K562 (cell line): Measurements from ENCODE around the gene ANKRD13C. TPM values are rescaled to one million over a fixed set of nuclear protein-coding genes. Genes with fewer than 3 reads are reported as not detected.

ENCODE experiments used
- ATAC-seq: fragments of 200-7000 bp; cut with Tn5 transposase; 3 replicates; pipeline ENCODE4 v1.9.1; 2020; ENCODE audit warnings: moderate library complexity
- BruUV-seq: library from RNA; stranded (reverse); fragments of 400-500 nt; replicated peaks from 2 replicates; lab custom pipeline; 2021; lab: Mats Ljungman, UMichigan
- CTCF ChIA-PET: fragments of 300-600 bp; formaldehyde crosslinking; extraction: SDS; loops from one replicate; lab custom pipeline; 2021; ENCODE audit warnings: low intra/inter-chr PET ratio; lab: Yijun Ruan, JAX
- POLR2A ChIA-PET: fragments of 300-600, 350-650 bp; sonication (Branson Sonifier 250); formaldehyde crosslinking; extraction: SDS; loops from one replicate; lab custom pipeline; 2021; ENCODE audit warnings: antibody characterized with exemption, inconsistent platforms; lab: Yijun Ruan, JAX
- DNase-seq, 4 experiments: peaks; one replicate each; pipeline versions ENCODE4 v3.0.0 to v3.0.0-alpha.2; 2011 to 2018; ENCODE audit warnings: low spot score in 3 of 4, mixed read lengths in 3 of 4; ENCODE audit errors: extremely low read depth in 1 of 4
- FAIRE-seq: peaks from 2 replicates; lab custom pipeline; 2011; peaks lifted over from hg19 to GRCh38; lab: Jason Lieb, UNC
- H2AFZ ChIP-seq: 2 replicates; pipeline ENCODE4 v1.6.0; 2011; ENCODE audit warnings: low read depth, low read length, control low read depth, inconsistent platforms
- H3K27ac ChIP-seq: fragments of 200-600 bp; 3 replicates; pipeline ENCODE4 v1.8.0; 2011; ENCODE audit warnings: low read depth, mild to moderate bottlenecking, control low read depth, inconsistent platforms, low read length, moderate library complexity, mixed read lengths; ENCODE audit errors: extremely low read depth
- H3K27me3 ChIP-seq, 2 experiments: fragments of 300-600 bp in 1 of 2; 2 replicates in 1 of 2; 3 replicates in 1 of 2; pipeline versions ENCODE4 v1.6.0 to v1.8.0; 2011; ENCODE audit warnings: inconsistent platforms in 2 of 2, low read length in 2 of 2, mild to moderate bottlenecking in 1 of 2, mixed read lengths in 1 of 2, moderate library complexity in 1 of 2; ENCODE audit not compliant: control insufficient read depth in 2 of 2, insufficient read depth in 2 of 2
- H3K36me3 ChIP-seq: fragments of 300-600 bp; 3 replicates; pipeline ENCODE4 v1.8.0; 2011; ENCODE audit warnings: mild to moderate bottlenecking, low read length, inconsistent platforms; ENCODE audit not compliant: control insufficient read depth, insufficient read depth
- H3K4me1 ChIP-seq, 2 experiments: fragments of 200-600 bp in 1 of 2; replicated peaks in 1 of 2; 2 replicates in 1 of 2; 3 replicates in 1 of 2; pipeline versions ENCODE4 v1.5.1 to v1.8.0; 2011; ENCODE audit warnings: inconsistent platforms in 2 of 2, low read length in 2 of 2, mild to moderate bottlenecking in 1 of 2, mixed read lengths in 1 of 2, moderate library complexity in 1 of 2; ENCODE audit not compliant: control insufficient read depth in 2 of 2, insufficient read depth in 2 of 2
- H3K4me2 ChIP-seq: 2 replicates; pipeline ENCODE4 v1.6.1; 2011; ENCODE audit warnings: low read length, control low read depth, inconsistent platforms, mixed read lengths; ENCODE audit not compliant: insufficient read depth
- H3K4me3 ChIP-seq: fragments of 200-600 bp; sonication (generic), shearing (Covaris generic); 2 replicates; pipeline ENCODE4 v1.5.1; 2016; ENCODE audit warnings: control low read depth, inconsistent platforms
- H3K79me2 ChIP-seq: fragments of 200-600 bp; 3 replicates; pipeline ENCODE4 v1.8.0; 2011; ENCODE audit warnings: low read length, inconsistent platforms; ENCODE audit not compliant: control insufficient read depth, insufficient read depth
- H3K9ac ChIP-seq, 2 experiments: 2 replicates each; pipeline versions ENCODE4 v1.6.0 to v1.6.1; 2011; ENCODE audit warnings: low read depth in 2 of 2, low read length in 2 of 2, control low read depth in 1 of 2, inconsistent platforms in 1 of 2, mild to moderate bottlenecking in 1 of 2, mixed read lengths in 1 of 2; ENCODE audit not compliant: insufficient read depth in 1 of 2
- H3K9me1 ChIP-seq: one replicate; pipeline ENCODE4 v1.6.0; 2011; ENCODE audit warnings: inconsistent platforms, mild to moderate bottlenecking, low read length, moderate library complexity; ENCODE audit not compliant: control insufficient read depth, insufficient read depth
- H3K9me3 ChIP-seq: replicated peaks from 2 replicates; pipeline ENCODE4 v1.5.1; 2011; ENCODE audit warnings: low read depth, low read length, inconsistent platforms; ENCODE audit not compliant: control insufficient read depth, insufficient read depth
- H4K20me1 ChIP-seq: replicated peaks from 2 replicates; pipeline ENCODE4 v1.6.1; 2011; ENCODE audit warnings: low read length, inconsistent platforms, mixed read lengths; ENCODE audit not compliant: control insufficient read depth, insufficient read depth
- CCAR2 ChIP-seq: fragments of 200-400 bp; formaldehyde crosslinking; IDR thresholded peaks from 2 replicates; pipeline ENCODE4 v1.6.1; 2017; ENCODE audit warnings: mild to moderate bottlenecking, low read depth, low read length
- SRSF1 ChIP-seq: fragments of 200-400 bp; formaldehyde crosslinking; IDR thresholded peaks from 2 replicates; pipeline ENCODE4 v1.6.1; 2017; ENCODE audit warnings: mild to moderate bottlenecking, low read depth, low read length, moderate library complexity
- ZBTB17 ChIP-seq: fragments of 450-650 bp; formaldehyde crosslinking; IDR thresholded peaks from 2 replicates; pipeline ENCODE4 v1.4.0; 2020; ENCODE audit warnings: mild to moderate bottlenecking
- ZNF217 ChIP-seq: sonication (generic); formaldehyde crosslinking; IDR thresholded peaks from 2 replicates; pipeline ENCODE4 v1.8.0; 2022; ENCODE audit warnings: mild to moderate bottlenecking, missing genetic modification reagents
- WGBS: fragments of 100-300 bp; shearing (Covaris generic); methylation state at CpG from one replicate; pipeline ENCODE4 v1.1.6; 2016; ENCODE audit warnings: low coverage, mixed read lengths; ENCODE audit not compliant: insufficient coverage; ENCODE audit errors: missing lambda C conversion rate; 5-methylcytosine and 5-hydroxymethylcytosine counted together
- in situ Hi-C: fragments of 300-500 bp; cut with MboI; formaldehyde crosslinking; loops from 4 replicates; pipeline ENCODE4 v1.15.0; 2018; ENCODE audit warnings: inconsistent platforms, mixed read lengths
- intact Hi-C: fragments of 100-400 bp; cut with micrococcal nuclease; formaldehyde crosslinking; loops from 2 replicates; pipeline ENCODE4 v1.14.2; 2022
- polyA plus RNA-seq, 8 experiments: library from polyadenylated mRNA; depleted of rRNA in 4 of 8; stranded (reverse) in 5 of 8; unstranded in 3 of 8; fragments of >200 nt; fragmentation: Nextera tagmentation in 2 of 8; fragmentation: Illumina TruSeq in 1 of 8; extraction: Ambion mirVana in 2 of 8; extraction: Trizol in 1 of 8; gene quantifications; 2 replicates each; pipeline versions ENCODE4 v1.2.1 to v1.2.3, GENCODE V29; 2011 to 2014; ENCODE audit warnings: inconsistent platforms in 1 of 8, missing spikeins in 1 of 8
- total RNA-seq, 7 experiments: library from RNA; depleted of rRNA in 6 of 7; stranded (reverse); fragments of >200 nt in 6 of 7; fragmentation: Illumina TruSeq in 2 of 7; extraction: Trizol in 2 of 7; gene quantifications; 2 replicates each; pipeline versions ENCODE4 v1.2.1 to v1.2.3, GENCODE V29; 2011 to 2021; ENCODE audit warnings: low replicate concordance in 1 of 7
- TF ChIP-seq, protein P1 (sequence below): IDR thresholded peaks from 3 replicates; pipeline ENCODE4 v1.6.1; 2011; ENCODE audit warnings: borderline replicate concordance, mild to moderate bottlenecking; ENCODE audit not compliant: insufficient read length, insufficient read depth
- TF ChIP-seq, protein P2 (sequence below): fragments of 250-450 bp; sonication (Bioruptor Pico); IDR thresholded peaks from 2 replicates; pipeline ENCODE4 v1.9.0; 2021; ENCODE audit warnings: mild to moderate bottlenecking, inconsistent platforms
- TF ChIP-seq, protein P3 (sequence below), 2 experiments: fragments of 450-650 bp; formaldehyde crosslinking in 1 of 2; IDR thresholded peaks; 2 replicates each; pipeline versions ENCODE4 v1.4.0 to v1.6.1; 2014 to 2020; ENCODE audit warnings: mild to moderate bottlenecking in 2 of 2, borderline replicate concordance in 1 of 2, low read depth in 1 of 2

ANKRD13C gene
- total and polyA plus RNA-seq, 9 of the 15 experiments (the other 6 are each of a cell fraction or from before 2014, with no cell fraction given): 3.4 to 22.8 (median 12.5) TPM

DNA sequence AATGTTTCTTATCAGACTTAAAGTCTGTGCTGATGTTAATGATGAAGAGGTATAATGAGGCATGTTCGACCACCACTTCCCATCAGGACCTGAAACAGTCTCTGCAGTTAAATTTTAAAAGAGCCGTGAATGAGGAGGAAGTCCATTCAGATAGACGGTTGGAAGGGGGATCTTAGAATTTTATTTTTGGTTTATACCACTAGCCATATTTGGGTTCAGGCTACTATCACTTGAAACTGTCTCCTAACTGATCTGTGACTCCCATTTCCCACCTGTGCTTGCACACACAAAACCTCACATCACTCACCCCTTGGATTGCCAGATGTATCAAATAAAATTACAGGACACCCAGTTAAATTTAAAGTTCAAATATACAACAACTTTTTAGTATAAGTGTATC is 9.9 kb upstream of the ANKRD13C start:
- H3K9me1 ChIP-seq: no peaks in the 10 kb centered on the region
- ATAC-seq (no peak), FAIRE-seq (no peak), DNase-seq (no peak)
- no peak overlapping the region for H3K27ac ChIP-seq
- no peak overlapping the region for H2AFZ ChIP-seq
- H3K36me3 ChIP-seq: no peaks in the 10 kb centered on the region
- H3K4me2 ChIP-seq: no peak overlapping the region
- in situ Hi-C loops: no loop called here
- no peaks in the 10 kb centered on the region for H4K20me1 ChIP-seq
- BruUV-seq: no TSS peak
- H3K9ac ChIP-seq: no peak overlapping the region
- ChIA-PET POLR2A (no interaction called here), CTCF (no interaction called here)
- H3K79me2 ChIP-seq: no peaks in the 10 kb centered on the region
- intact Hi-C loops: no loop called here
- no peaks in the 10 kb centered on the region for H3K27me3 ChIP-seq
- no peak overlapping the region for H3K4me3 ChIP-seq
- H3K4me1 ChIP-seq: peaks cover 0 to 4% of the 10 kb centered on the region in 2 experiments; a peak in 2 of 5 replicates
- H3K9me3 ChIP-seq: no peaks in the 10 kb centered on the region
- 52% methylated on average over 3 of the region's 3 CpGs for WGBS
- TF ChIP-seq SRSF1: no peak
- TF ChIP-seq, protein P1, sequence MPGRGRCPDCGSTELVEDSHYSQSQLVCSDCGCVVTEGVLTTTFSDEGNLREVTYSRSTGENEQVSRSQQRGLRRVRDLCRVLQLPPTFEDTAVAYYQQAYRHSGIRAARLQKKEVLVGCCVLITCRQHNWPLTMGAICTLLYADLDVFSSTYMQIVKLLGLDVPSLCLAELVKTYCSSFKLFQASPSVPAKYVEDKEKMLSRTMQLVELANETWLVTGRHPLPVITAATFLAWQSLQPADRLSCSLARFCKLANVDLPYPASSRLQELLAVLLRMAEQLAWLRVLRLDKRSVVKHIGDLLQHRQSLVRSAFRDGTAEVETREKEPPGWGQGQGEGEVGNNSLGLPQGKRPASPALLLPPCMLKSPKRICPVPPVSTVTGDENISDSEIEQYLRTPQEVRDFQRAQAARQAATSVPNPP: no peak
- TF ChIP-seq ZBTB17 (CRISPR knock-in tag): no peak
- TF ChIP-seq CCAR2: no peak
- TF ChIP-seq, protein P2, sequence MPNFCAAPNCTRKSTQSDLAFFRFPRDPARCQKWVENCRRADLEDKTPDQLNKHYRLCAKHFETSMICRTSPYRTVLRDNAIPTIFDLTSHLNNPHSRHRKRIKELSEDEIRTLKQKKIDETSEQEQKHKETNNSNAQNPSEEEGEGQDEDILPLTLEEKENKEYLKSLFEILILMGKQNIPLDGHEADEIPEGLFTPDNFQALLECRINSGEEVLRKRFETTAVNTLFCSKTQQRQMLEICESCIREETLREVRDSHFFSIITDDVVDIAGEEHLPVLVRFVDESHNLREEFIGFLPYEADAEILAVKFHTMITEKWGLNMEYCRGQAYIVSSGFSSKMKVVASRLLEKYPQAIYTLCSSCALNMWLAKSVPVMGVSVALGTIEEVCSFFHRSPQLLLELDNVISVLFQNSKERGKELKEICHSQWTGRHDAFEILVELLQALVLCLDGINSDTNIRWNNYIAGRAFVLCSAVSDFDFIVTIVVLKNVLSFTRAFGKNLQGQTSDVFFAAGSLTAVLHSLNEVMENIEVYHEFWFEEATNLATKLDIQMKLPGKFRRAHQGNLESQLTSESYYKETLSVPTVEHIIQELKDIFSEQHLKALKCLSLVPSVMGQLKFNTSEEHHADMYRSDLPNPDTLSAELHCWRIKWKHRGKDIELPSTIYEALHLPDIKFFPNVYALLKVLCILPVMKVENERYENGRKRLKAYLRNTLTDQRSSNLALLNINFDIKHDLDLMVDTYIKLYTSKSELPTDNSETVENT (CRISPR knock-in tag): no peak
- TF ChIP-seq ZNF217 (CRISPR knock-in tag): no peak
- TF ChIP-seq, protein P3, sequence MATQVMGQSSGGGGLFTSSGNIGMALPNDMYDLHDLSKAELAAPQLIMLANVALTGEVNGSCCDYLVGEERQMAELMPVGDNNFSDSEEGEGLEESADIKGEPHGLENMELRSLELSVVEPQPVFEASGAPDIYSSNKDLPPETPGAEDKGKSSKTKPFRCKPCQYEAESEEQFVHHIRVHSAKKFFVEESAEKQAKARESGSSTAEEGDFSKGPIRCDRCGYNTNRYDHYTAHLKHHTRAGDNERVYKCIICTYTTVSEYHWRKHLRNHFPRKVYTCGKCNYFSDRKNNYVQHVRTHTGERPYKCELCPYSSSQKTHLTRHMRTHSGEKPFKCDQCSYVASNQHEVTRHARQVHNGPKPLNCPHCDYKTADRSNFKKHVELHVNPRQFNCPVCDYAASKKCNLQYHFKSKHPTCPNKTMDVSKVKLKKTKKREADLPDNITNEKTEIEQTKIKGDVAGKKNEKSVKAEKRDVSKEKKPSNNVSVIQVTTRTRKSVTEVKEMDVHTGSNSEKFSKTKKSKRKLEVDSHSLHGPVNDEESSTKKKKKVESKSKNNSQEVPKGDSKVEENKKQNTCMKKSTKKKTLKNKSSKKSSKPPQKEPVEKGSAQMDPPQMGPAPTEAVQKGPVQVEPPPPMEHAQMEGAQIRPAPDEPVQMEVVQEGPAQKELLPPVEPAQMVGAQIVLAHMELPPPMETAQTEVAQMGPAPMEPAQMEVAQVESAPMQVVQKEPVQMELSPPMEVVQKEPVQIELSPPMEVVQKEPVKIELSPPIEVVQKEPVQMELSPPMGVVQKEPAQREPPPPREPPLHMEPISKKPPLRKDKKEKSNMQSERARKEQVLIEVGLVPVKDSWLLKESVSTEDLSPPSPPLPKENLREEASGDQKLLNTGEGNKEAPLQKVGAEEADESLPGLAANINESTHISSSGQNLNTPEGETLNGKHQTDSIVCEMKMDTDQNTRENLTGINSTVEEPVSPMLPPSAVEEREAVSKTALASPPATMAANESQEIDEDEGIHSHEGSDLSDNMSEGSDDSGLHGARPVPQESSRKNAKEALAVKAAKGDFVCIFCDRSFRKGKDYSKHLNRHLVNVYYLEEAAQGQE (IDR thresholded peaks at IDR 0.05; ENCODE audit: borderline replicate concordance): no peak
- TF ChIP-seq, protein P3 (CRISPR knock-in tag; IDR thresholded peaks at IDR 0.05; ENCODE audit: low read depth): no peak
